K562 (cell line): Measurements from ENCODE around the gene TGFBR1. TPM values are rescaled to one million over a fixed set of nuclear protein-coding genes. Genes with fewer than 3 reads are reported as not detected.

Experiments used
- ATAC-seq: fragments of 200-7000 bp; cut with Tn5 transposase; 3 replicates; pipeline ENCODE4 v1.9.1; 2020; ENCODE audit warnings: moderate library complexity
- BruUV-seq: library from RNA; stranded (reverse); fragments of 400-500 nt; replicated peaks from 2 replicates; lab custom pipeline; 2021; lab: Mats Ljungman, UMichigan
- CTCF ChIA-PET: fragments of 300-600 bp; formaldehyde crosslinking; extraction: SDS; loops from one replicate; lab custom pipeline; 2021; ENCODE audit warnings: low intra/inter-chr PET ratio; lab: Yijun Ruan, JAX
- POLR2A ChIA-PET: fragments of 300-600, 350-650 bp; sonication (Branson Sonifier 250); formaldehyde crosslinking; extraction: SDS; loops from one replicate; lab custom pipeline; 2021; ENCODE audit warnings: antibody characterized with exemption, inconsistent platforms; lab: Yijun Ruan, JAX
- DNase-seq, 4 experiments: peaks; one replicate each; pipeline versions ENCODE4 v3.0.0 to v3.0.0-alpha.2; 2011 to 2018; ENCODE audit warnings: low spot score in 3 of 4, mixed read lengths in 3 of 4; ENCODE audit errors: extremely low read depth in 1 of 4
- FAIRE-seq: peaks from 2 replicates; lab custom pipeline; 2011; peaks lifted over from hg19 to GRCh38; lab: Jason Lieb, UNC
- H2AFZ ChIP-seq: 2 replicates; pipeline ENCODE4 v1.6.0; 2011; ENCODE audit warnings: low read depth, low read length, control low read depth, inconsistent platforms
- H3K27ac ChIP-seq: fragments of 200-600 bp; 3 replicates; pipeline ENCODE4 v1.8.0; 2011; ENCODE audit warnings: low read depth, mild to moderate bottlenecking, control low read depth, inconsistent platforms, low read length, moderate library complexity, mixed read lengths; ENCODE audit errors: extremely low read depth
- H3K27me3 ChIP-seq, 2 experiments: fragments of 300-600 bp in 1 of 2; 2 replicates in 1 of 2; 3 replicates in 1 of 2; pipeline versions ENCODE4 v1.6.0 to v1.8.0; 2011; ENCODE audit warnings: inconsistent platforms in 2 of 2, low read length in 2 of 2, mild to moderate bottlenecking in 1 of 2, mixed read lengths in 1 of 2, moderate library complexity in 1 of 2; ENCODE audit not compliant: control insufficient read depth in 2 of 2, insufficient read depth in 2 of 2
- H3K36me3 ChIP-seq: fragments of 300-600 bp; 3 replicates; pipeline ENCODE4 v1.8.0; 2011; ENCODE audit warnings: mild to moderate bottlenecking, low read length, inconsistent platforms; ENCODE audit not compliant: control insufficient read depth, insufficient read depth
- H3K4me1 ChIP-seq, 2 experiments: fragments of 200-600 bp in 1 of 2; replicated peaks in 1 of 2; 2 replicates in 1 of 2; 3 replicates in 1 of 2; pipeline versions ENCODE4 v1.5.1 to v1.8.0; 2011; ENCODE audit warnings: inconsistent platforms in 2 of 2, low read length in 2 of 2, mild to moderate bottlenecking in 1 of 2, mixed read lengths in 1 of 2, moderate library complexity in 1 of 2; ENCODE audit not compliant: control insufficient read depth in 2 of 2, insufficient read depth in 2 of 2
- H3K4me2 ChIP-seq: 2 replicates; pipeline ENCODE4 v1.6.1; 2011; ENCODE audit warnings: low read length, control low read depth, inconsistent platforms, mixed read lengths; ENCODE audit not compliant: insufficient read depth
- H3K4me3 ChIP-seq: fragments of 200-600 bp; sonication (generic), shearing (Covaris generic); 2 replicates; pipeline ENCODE4 v1.5.1; 2016; ENCODE audit warnings: control low read depth, inconsistent platforms
- H3K79me2 ChIP-seq: fragments of 200-600 bp; 3 replicates; pipeline ENCODE4 v1.8.0; 2011; ENCODE audit warnings: low read length, inconsistent platforms; ENCODE audit not compliant: control insufficient read depth, insufficient read depth
- H3K9ac ChIP-seq, 2 experiments: 2 replicates each; pipeline versions ENCODE4 v1.6.0 to v1.6.1; 2011; ENCODE audit warnings: low read depth in 2 of 2, low read length in 2 of 2, control low read depth in 1 of 2, inconsistent platforms in 1 of 2, mild to moderate bottlenecking in 1 of 2, mixed read lengths in 1 of 2; ENCODE audit not compliant: insufficient read depth in 1 of 2
- H3K9me1 ChIP-seq: one replicate; pipeline ENCODE4 v1.6.0; 2011; ENCODE audit warnings: inconsistent platforms, mild to moderate bottlenecking, low read length, moderate library complexity; ENCODE audit not compliant: control insufficient read depth, insufficient read depth
- H3K9me3 ChIP-seq: replicated peaks from 2 replicates; pipeline ENCODE4 v1.5.1; 2011; ENCODE audit warnings: low read depth, low read length, inconsistent platforms; ENCODE audit not compliant: control insufficient read depth, insufficient read depth
- H4K20me1 ChIP-seq: replicated peaks from 2 replicates; pipeline ENCODE4 v1.6.1; 2011; ENCODE audit warnings: low read length, inconsistent platforms, mixed read lengths; ENCODE audit not compliant: control insufficient read depth, insufficient read depth
- C11orf30 ChIP-seq: fragments of 450-650 bp; IDR thresholded peaks from 2 replicates; pipeline ENCODE4 v1.6.1; 2016; ENCODE audit warnings: low read depth, mild to moderate bottlenecking
- CBFB ChIP-seq: sonication (generic); formaldehyde crosslinking; IDR thresholded peaks from 2 replicates; pipeline ENCODE4 v1.4.0; 2020; ENCODE audit warnings: mild to moderate bottlenecking, missing genetic modification reagents
- CBX8 ChIP-seq: fragments of 200-600 bp; sonication (generic); IDR thresholded peaks from 2 replicates; pipeline ENCODE4 v1.6.1; 2012; ENCODE audit warnings: borderline replicate concordance, mixed run types, low read depth, mild to moderate bottlenecking, moderate library complexity, mixed read lengths, low read length, control low read depth, inconsistent platforms; ENCODE audit not compliant: poor library complexity, severe bottlenecking; ENCODE audit errors: extremely low read depth
- CHD2 ChIP-seq: IDR thresholded peaks from 2 replicates; pipeline ENCODE4 v1.6.1; 2011; ENCODE audit warnings: low read depth, low read length
- E2F3 ChIP-seq: fragments of 250-450 bp; sonication (Bioruptor Pico); IDR thresholded peaks from 2 replicates; pipeline ENCODE4 v1.4.0; 2020; ENCODE audit warnings: mild to moderate bottlenecking
- FOSL1 ChIP-seq: fragments of 200-800 bp; sonication (Bioruptor generic); conservative IDR thresholded peaks from 2 replicates; pipeline ENCODE4 v1.6.1; 2016; ENCODE audit warnings: missing genetic modification characterization, missing compliant biosample characterization
- FOXA3 ChIP-seq, 2 experiments: fragments of 450-650 bp in 1 of 2; sonication (generic) in 1 of 2; formaldehyde crosslinking; IDR thresholded peaks in 1 of 2; conservative IDR thresholded peaks in 1 of 2; 2 replicates each; pipeline versions ENCODE4 v1.4.0 to v1.8.0; 2020 to 2022; ENCODE audit warnings: mild to moderate bottlenecking in 2 of 2, missing genetic modification reagents in 1 of 2
- HLTF ChIP-seq: fragments of 450-650 bp; IDR thresholded peaks from 2 replicates; pipeline ENCODE4 v1.6.1; 2016
- SRSF7 ChIP-seq: fragments of 200-400 bp; formaldehyde crosslinking; optimal IDR thresholded peaks from 2 replicates; pipeline ENCODE3; 2017; ENCODE audit warnings: mild to moderate bottlenecking, low read depth, low read length
- YY1 ChIP-seq, 3 experiments: IDR thresholded peaks; 2 replicates each; pipeline ENCODE4 v1.6.1; 2011; ENCODE audit warnings: low read length in 2 of 3, mild to moderate bottlenecking in 2 of 3, moderate library complexity in 2 of 3, borderline replicate concordance in 1 of 3, control low read depth in 1 of 3, low read depth in 1 of 3; ENCODE audit not compliant: insufficient read depth in 3 of 3, insufficient replicate concordance in 2 of 3, control insufficient read depth in 1 of 3, insufficient read length in 1 of 3; ENCODE audit errors: extremely low read depth in 1 of 3
- ZC3H8 ChIP-seq: fragments of 450-650 bp; IDR thresholded peaks from 2 replicates; pipeline ENCODE4 v1.6.1; 2017
- ZNF717 ChIP-seq: fragments of 250-450 bp; sonication (Bioruptor Pico); IDR thresholded peaks from 2 replicates; pipeline ENCODE4 v1.5.0; 2021
- WGBS: fragments of 100-300 bp; shearing (Covaris generic); methylation state at CpG from one replicate; pipeline ENCODE4 v1.1.6; 2016; ENCODE audit warnings: low coverage, mixed read lengths; ENCODE audit not compliant: insufficient coverage; ENCODE audit errors: missing lambda C conversion rate; 5-methylcytosine and 5-hydroxymethylcytosine counted together
- in situ Hi-C: fragments of 300-500 bp; cut with MboI; formaldehyde crosslinking; loops from 4 replicates; pipeline ENCODE4 v1.15.0; 2018; ENCODE audit warnings: inconsistent platforms, mixed read lengths
- intact Hi-C: fragments of 100-400 bp; cut with micrococcal nuclease; formaldehyde crosslinking; loops from 2 replicates; pipeline ENCODE4 v1.14.2; 2022
- polyA plus RNA-seq, 8 experiments: library from polyadenylated mRNA; depleted of rRNA in 4 of 8; stranded (reverse) in 5 of 8; unstranded in 3 of 8; fragments of >200 nt; fragmentation: Nextera tagmentation in 2 of 8; fragmentation: Illumina TruSeq in 1 of 8; extraction: Ambion mirVana in 2 of 8; extraction: Trizol in 1 of 8; gene quantifications; 2 replicates each; pipeline versions ENCODE4 v1.2.1 to v1.2.3, GENCODE V29; 2011 to 2014; ENCODE audit warnings: inconsistent platforms in 1 of 8, missing spikeins in 1 of 8
- total RNA-seq, 7 experiments: library from RNA; depleted of rRNA in 6 of 7; stranded (reverse); fragments of >200 nt in 6 of 7; fragmentation: Illumina TruSeq in 2 of 7; extraction: Trizol in 2 of 7; gene quantifications; 2 replicates each; pipeline versions ENCODE4 v1.2.1 to v1.2.3, GENCODE V29; 2011 to 2021; ENCODE audit warnings: low replicate concordance in 1 of 7
- TF ChIP-seq, protein P1 (sequence below): fragments of 250-450 bp; sonication (Bioruptor Pico); IDR thresholded peaks from 2 replicates; pipeline ENCODE4 v1.8.0; 2022; ENCODE audit warnings: moderate library complexity, mild to moderate bottlenecking, inconsistent platforms
- TF ChIP-seq, protein P2 (sequence below): sonication (generic); formaldehyde crosslinking; IDR thresholded peaks from 2 replicates; pipeline ENCODE4 v1.9.0; 2022; ENCODE audit warnings: mild to moderate bottlenecking, missing genetic modification reagents
- TF ChIP-seq, protein P3 (sequence below): fragments of 450-650 bp; IDR thresholded peaks from 2 replicates; pipeline ENCODE4 v1.6.1; 2016

The TGFBR1 gene
- total and polyA plus RNA-seq, 9 of the 15 experiments (the other 6 are each of a cell fraction or from before 2014, with no cell fraction given): 15.5 to 62.4 (median 42.7) TPM

DNA sequence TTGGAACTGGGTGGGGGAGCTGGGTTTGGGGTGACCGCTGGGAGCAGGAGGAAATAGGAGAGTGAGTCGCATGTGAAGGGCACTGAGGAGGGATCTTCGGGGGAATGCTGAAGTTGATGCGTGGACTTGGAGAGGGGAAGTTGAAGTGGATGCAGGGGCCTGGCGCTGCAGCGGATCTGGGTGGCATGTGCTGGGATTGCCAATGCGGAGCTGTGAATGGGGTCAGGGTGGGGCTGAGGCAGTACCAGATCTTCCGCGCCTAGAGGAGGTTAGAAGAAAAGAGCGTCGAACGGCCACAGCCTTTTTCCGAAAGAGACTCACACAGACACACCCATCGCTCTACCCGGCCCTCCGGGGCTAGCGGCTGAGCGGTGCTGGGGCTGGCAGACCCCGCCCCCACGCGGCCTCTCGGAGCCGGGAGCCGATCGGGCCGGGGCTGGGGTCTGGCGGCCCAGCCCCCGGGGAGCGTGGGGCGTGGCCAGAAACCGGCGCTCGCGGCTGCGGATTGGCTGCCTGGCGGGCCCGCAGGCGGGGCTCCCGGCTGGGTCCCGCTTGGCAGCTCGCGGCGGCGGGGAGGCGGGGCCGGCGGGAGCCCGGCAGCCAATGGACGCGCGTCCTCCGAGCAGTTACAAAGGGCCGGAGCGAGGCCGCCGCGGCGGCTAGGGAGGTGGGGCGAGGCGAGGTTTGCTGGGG is at the start of gene TGFBR1 (continued):
- TF ChIP-seq CBFB (CRISPR knock-in tag) (no peak), CBX8 (no peak), HLTF (peak; percentile 48; the same call in 1 of the 2 replicates), SRSF7 (no peak), CHD2 (no peak), E2F3 (CRISPR knock-in tag) (no peak), C11orf30 (no peak), ZNF717 (no peak)
- TF ChIP-seq, protein P1, sequence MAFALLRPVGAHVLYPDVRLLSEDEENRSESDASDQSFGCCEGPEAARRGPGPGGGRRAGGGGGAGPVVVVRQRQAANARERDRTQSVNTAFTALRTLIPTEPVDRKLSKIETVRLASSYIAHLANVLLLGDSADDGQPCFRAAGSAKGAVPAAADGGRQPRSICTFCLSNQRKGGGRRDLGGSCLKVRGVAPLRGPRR (CRISPR knock-in tag): no peak
- TF ChIP-seq, protein P2, sequence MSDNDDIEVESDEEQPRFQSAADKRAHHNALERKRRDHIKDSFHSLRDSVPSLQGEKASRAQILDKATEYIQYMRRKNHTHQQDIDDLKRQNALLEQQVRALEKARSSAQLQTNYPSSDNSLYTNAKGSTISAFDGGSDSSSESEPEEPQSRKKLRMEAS (CRISPR knock-in tag): peak; percentile 52

DNA sequence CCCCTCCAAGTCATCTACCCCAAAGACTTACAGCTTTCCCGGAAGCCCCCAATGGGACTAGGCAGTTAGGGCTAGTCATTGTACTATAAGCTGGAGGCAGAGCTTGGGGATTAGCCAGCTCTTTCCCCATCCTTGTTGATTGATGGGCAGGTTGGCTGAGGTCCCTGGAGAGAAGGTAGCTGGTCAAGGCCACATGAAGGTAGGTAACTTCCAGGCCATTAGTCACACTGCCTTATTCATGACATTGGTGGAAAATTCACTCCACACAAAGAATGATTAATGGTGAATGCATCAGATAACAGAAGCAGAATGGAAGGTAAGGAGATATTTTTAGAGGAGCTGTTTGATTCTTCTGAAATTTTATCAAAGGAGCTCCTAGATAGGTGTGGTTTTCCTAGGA is 49.5 kb upstream of the TGFBR1 start:
- BruUV-seq: no TSS peak
- 59% methylated on average over 1 of the region's 1 CpG for WGBS
- Histone ChIP-seq H3K27ac (no peak overlapping the region), H2AFZ (no peak overlapping the region), H4K20me1 (no peaks in the 10 kb centered on the region), H3K27me3 (no peaks in the 10 kb centered on the region), H3K9me3 (no peaks in the 10 kb centered on the region), H3K4me3 (no peak overlapping the region), H3K4me2 (no peak overlapping the region), H3K9me1 (no peaks in the 10 kb centered on the region), H3K36me3 (no peaks in the 10 kb centered on the region), H3K4me1 (peaks cover 19 to 62% of the 10 kb centered on the region in 2 experiments), H3K9ac (no peak overlapping the region), H3K79me2 (no peaks in the 10 kb centered on the region)
- DNase-seq: no peak
- intact Hi-C loops (loop anchor here (5.0 kb wide), 1 partner anchor 52 kb away; the partner anchor contains the start of gene TGFBR1), in situ Hi-C loops (no loop called here)
- ChIA-PET CTCF (no interaction called here), POLR2A (interaction anchor here (0.6 to 1.9 kb wide), 8 partner anchors 9 to 205 kb away, joined by 3 to 8 read pairs (median 3); no protein-coding TSS in a partner anchor)
- no peak for ATAC-seq
- FAIRE-seq: no peak
- TF ChIP-seq ZC3H8 (no peak), FOXA3 (CRISPR knock-in tag; conservative IDR thresholded peaks at IDR 0.05 in 1 of 2, IDR thresholded peaks at IDR 0.05 in 1 of 2) (no peak), YY1 (IDR thresholded peaks at IDR 0.05; ENCODE audit: borderline replicate concordance in 1 of 3, control insufficient read depth in 1 of 3, extremely low read depth in 1 of 3, insufficient read depth in 3 of 3, insufficient read length in 1 of 3, insufficient replicate concordance in 2 of 3, low read depth in 1 of 3, low read length in 2 of 3) (no peak), FOSL1 (peak; percentile 54)
- TF ChIP-seq, protein P3, sequence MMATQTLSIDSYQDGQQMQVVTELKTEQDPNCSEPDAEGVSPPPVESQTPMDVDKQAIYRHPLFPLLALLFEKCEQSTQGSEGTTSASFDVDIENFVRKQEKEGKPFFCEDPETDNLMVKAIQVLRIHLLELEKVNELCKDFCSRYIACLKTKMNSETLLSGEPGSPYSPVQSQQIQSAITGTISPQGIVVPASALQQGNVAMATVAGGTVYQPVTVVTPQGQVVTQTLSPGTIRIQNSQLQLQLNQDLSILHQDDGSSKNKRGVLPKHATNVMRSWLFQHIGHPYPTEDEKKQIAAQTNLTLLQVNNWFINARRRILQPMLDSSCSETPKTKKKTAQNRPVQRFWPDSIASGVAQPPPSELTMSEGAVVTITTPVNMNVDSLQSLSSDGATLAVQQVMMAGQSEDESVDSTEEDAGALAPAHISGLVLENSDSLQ: peak; percentile 71
